Erythroblast (primary cell): ENCODE measurements around the gene GATA6.

Experiments
- GATA1 ChIP-seq: IDR thresholded peaks from 2 replicates; pipeline ENCODE4 v1.6.1; 2011; ENCODE audit warnings: low read depth, mild to moderate bottlenecking, control low read depth, low read length, moderate library complexity
- POLR2A ChIP-seq: IDR thresholded peaks from 2 replicates; pipeline ENCODE4 v1.6.1; 2011; ENCODE audit warnings: mild to moderate bottlenecking, low read length

DNA sequence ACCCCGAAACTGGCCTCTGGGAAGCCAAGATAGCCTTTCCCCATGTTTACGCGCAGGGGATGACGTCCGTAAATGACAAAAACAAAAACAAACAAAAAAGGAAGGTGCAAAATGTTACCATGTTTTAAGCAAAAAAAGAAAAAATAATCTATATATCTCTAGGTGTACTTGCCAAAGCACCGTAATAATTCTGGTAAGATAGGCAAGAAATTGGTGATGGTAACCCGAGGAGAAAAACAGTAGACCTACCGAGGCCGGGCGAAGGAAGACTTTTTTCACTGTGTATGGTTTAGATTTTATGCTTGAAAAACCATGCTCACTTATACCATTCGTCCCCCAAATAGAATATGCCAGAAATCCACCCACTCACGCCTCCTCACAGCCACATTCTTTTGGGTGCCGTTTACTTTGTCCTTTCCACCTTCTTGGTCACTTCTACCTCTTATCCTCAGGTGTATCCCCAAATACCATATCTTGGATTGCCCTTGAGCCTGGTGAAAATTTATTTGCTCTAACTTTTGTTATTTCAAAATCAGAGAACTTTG, 8.0 kb downstream of the GATA6 start:
- TF ChIP-seq POLR2A = no peak
- TF ChIP-seq GATA1 = no peak
